ENCODE data around the gene RAF1. TPM values are rescaled to one million over a fixed set of nuclear protein-coding genes. Genes with fewer than 3 reads are reported as not detected.

RAF1 gene
- total and polyA plus RNA-seq, 9 of the 15 experiments (the other 6 are each of a cell fraction or from before 2014, with no cell fraction given), result 28.0 to 183 (median 85.6) TPM

- peak in 1 of 2 experiments; percentile 42; a peak in 1 of 4 replicates for TF ChIP-seq HDAC1 (IDR thresholded peaks at IDR 0.05)
- peak; percentile 50; the same call in 1 of the 2 replicates for TF ChIP-seq EP300 (IDR thresholded peaks at IDR 0.05; ENCODE audit: low read length)
- no peak for TF ChIP-seq GTF3C2 (IDR thresholded peaks at IDR 0.05; ENCODE audit: borderline replicate concordance, extremely low read depth, insufficient read length)
- peak; percentile 86 for TF ChIP-seq MYC (IDR thresholded peaks at IDR 0.05; ENCODE audit: low read depth, low read length)
- peak; percentile 91; the same call in 1 of the 2 replicates for TF ChIP-seq MYC (CRISPR knock-in tag; IDR thresholded peaks at IDR 0.05; ENCODE audit: borderline replicate concordance, low read depth)
- TF ChIP-seq RNF2 (IDR thresholded peaks at IDR 0.05), result 0 out of 2 replicates have a peak, but pooled peaks have one; percentile 14
- no peak; the same call in 1 of the 2 replicates for TF ChIP-seq DMBX1 (CRISPR knock-in tag; IDR thresholded peaks at IDR 0.05; ENCODE audit: borderline replicate concordance)
- no peak for TF ChIP-seq MTA1 (IDR thresholded peaks at IDR 0.05; ENCODE audit: borderline replicate concordance)
- peak; percentile 82 for TF ChIP-seq ZBTB2 (IDR thresholded peaks at IDR 0.05)
- peak; percentile 37 to 56; a peak in 2 of 4 replicates for TF ChIP-seq FOXK2 (conservative IDR thresholded peaks at IDR 0.05 in 1 of 2, IDR thresholded peaks at IDR 0.05 in 1 of 2; ENCODE audit: low read depth in 2 of 2)
- TF ChIP-seq FOSL1 (tag; conservative IDR thresholded peaks at IDR 0.05), result no peak
- TF ChIP-seq ARID4B (CRISPR knock-in tag; IDR thresholded peaks at IDR 0.05), result peak; percentile 87
- TF ChIP-seq SNAPC5 (CRISPR knock-in tag; IDR thresholded peaks at IDR 0.05), result no peak
- TF ChIP-seq ZSCAN32 (CRISPR knock-in tag; IDR thresholded peaks at IDR 0.05), result 0 out of 2 replicates have a peak, but pooled peaks have one; percentile 18
- TF ChIP-seq SMAD3 (CRISPR knock-in tag; conservative IDR thresholded peaks at IDR 0.05), result peak; percentile 74; the same call in 1 of the 2 replicates
- TF ChIP-seq BCOR (IDR thresholded peaks at IDR 0.05), result peak; percentile 60
- no peak for TF ChIP-seq MED1 (CRISPR knock-in tag; IDR thresholded peaks at IDR 0.05; ENCODE audit: borderline replicate concordance)
- TF ChIP-seq KAT7 (CRISPR knock-in tag; IDR thresholded peaks at IDR 0.05; ENCODE audit: borderline replicate concordance), result 0 out of 2 replicates have a peak, but pooled peaks have one; percentile 26
These were observed at the start of gene RAF1 (continued) for GRCh38 chr3:12663936-12664908.

All from K562 (cell line).